ENCODE measurements around the gene MAP3K15.

DNA sequence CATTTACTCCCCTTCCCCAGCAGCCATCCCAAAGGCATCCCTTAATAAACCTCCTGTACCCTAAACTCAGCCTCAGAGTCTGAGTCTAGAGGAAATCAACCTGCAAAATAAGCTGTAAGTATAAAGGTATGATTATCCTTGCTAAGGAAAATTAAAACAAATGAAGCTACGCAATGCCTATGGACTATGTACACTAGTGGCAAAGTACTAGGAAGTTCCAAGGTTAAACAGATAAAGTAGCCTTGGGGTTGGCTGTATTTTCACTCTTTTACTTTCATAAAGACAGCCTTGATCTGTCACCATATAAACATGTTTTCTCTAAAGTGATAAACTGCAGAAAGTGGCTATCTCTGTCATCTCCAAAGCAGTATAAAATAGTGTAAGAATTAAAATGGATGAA, 35.9 kb downstream of the MAP3K15 start:
- no peak for TF ChIP-seq POLR2A (IDR thresholded peaks at IDR 0.05)
- TF ChIP-seq, protein P1, sequence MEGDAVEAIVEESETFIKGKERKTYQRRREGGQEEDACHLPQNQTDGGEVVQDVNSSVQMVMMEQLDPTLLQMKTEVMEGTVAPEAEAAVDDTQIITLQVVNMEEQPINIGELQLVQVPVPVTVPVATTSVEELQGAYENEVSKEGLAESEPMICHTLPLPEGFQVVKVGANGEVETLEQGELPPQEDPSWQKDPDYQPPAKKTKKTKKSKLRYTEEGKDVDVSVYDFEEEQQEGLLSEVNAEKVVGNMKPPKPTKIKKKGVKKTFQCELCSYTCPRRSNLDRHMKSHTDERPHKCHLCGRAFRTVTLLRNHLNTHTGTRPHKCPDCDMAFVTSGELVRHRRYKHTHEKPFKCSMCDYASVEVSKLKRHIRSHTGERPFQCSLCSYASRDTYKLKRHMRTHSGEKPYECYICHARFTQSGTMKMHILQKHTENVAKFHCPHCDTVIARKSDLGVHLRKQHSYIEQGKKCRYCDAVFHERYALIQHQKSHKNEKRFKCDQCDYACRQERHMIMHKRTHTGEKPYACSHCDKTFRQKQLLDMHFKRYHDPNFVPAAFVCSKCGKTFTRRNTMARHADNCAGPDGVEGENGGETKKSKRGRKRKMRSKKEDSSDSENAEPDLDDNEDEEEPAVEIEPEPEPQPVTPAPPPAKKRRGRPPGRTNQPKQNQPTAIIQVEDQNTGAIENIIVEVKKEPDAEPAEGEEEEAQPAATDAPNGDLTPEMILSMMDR (IDR thresholded peaks at IDR 0.05), result no peak

Data from body of pancreas (tissue), 4 donors.